ENCODE data around the gene PCNT. TPM values are rescaled to one million over a fixed set of nuclear protein-coding genes. Genes with fewer than 3 reads are reported as not detected.
A peak's percentile ranks its signal among the peaks of the same experiment; 100 is the strongest.
"Not testable (repeated sequence)": the region's sequence is repeated elsewhere in the genome, so short reads cannot be mapped to it uniquely, and the experiment has no call there.

Gene PCNT
- total RNA-seq, 3 donors from 2014 or later (not counting 1 experiment from before 2014, with no cell fraction given): 83.6 to 94.9 (median 84.0) TPM

DNA sequence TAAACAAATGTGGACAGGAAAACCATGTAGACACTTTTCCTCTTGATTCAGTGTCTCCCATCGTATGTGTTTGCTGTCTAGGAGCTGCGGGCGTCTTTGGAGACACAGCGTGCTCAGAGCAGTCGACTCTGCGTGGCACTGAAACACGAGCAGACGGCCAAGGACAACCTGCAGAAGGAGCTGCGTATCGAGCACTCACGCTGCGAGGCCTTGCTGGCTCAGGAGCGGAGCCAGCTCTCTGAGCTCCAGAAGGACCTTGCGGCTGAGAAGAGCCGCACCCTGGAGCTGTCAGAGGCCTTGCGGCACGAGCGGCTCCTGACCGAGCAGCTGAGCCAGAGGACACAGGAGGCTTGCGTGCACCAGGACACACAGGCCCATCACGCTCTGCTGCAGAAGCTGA is 107.5 kb downstream of the PCNT start:
- Histone ChIP-seq H3K27me3 (ENCODE audit: control insufficient read depth, insufficient read depth, low read length) (no peaks in the 10 kb centered on the region), H3K4me3 (ENCODE audit: low read length) (no peak overlapping the region), H3K9me3 (ENCODE audit: control insufficient read depth, insufficient read depth, low read length) (no peaks in the 10 kb centered on the region), H3K36me3 (ENCODE audit: control insufficient read depth, insufficient read depth, low read length) (peaks cover 48% of the 10 kb centered on the region), H3K27ac (ENCODE audit: low read length) (no peak overlapping the region), H3K4me1 (ENCODE audit: control insufficient read depth, insufficient read depth, low read length) (peaks cover 5% of the 10 kb centered on the region)
- TF ChIP-seq, protein P1, sequence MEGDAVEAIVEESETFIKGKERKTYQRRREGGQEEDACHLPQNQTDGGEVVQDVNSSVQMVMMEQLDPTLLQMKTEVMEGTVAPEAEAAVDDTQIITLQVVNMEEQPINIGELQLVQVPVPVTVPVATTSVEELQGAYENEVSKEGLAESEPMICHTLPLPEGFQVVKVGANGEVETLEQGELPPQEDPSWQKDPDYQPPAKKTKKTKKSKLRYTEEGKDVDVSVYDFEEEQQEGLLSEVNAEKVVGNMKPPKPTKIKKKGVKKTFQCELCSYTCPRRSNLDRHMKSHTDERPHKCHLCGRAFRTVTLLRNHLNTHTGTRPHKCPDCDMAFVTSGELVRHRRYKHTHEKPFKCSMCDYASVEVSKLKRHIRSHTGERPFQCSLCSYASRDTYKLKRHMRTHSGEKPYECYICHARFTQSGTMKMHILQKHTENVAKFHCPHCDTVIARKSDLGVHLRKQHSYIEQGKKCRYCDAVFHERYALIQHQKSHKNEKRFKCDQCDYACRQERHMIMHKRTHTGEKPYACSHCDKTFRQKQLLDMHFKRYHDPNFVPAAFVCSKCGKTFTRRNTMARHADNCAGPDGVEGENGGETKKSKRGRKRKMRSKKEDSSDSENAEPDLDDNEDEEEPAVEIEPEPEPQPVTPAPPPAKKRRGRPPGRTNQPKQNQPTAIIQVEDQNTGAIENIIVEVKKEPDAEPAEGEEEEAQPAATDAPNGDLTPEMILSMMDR (IDR thresholded peaks at IDR 0.05): no peak
- peaks cover 0 to 17% of the 10 kb centered on the region in 2 donors for H3K4me1 Mint-ChIP-seq
- DNase-seq (no peak), ATAC-seq (no peak)
- WGBS (ENCODE audit: insufficient coverage): 97% methylated on average over 21 of the region's 21 CpGs
- peak overlapping the region; percentile 9 for H3K4me3 Mint-ChIP-seq
- H3K27me3 Mint-ChIP-seq (ENCODE audit: low read depth in 2 of 2): no peaks in the 10 kb centered on the region
- intact Hi-C loops (cut with micrococcal nuclease): no loop called here
- peak overlapping the region in 1 of 2 donors; percentile 8 for H3K27ac Mint-ChIP-seq
- no peaks in the 10 kb centered on the region for H3K9me3 Mint-ChIP-seq
- H3K36me3 Mint-ChIP-seq: peaks cover 9% of the 10 kb centered on the region

GRCh38 chr21:46431884-46432488 is 108.0 kb downstream of the PCNT start:
- H3K4me3 Mint-ChIP-seq: peak overlapping the region; percentile 9
- WGBS (ENCODE audit: insufficient coverage): 77% methylated on average over 22 of the region's 22 CpGs
- no peaks in the 10 kb centered on the region for H3K27me3 ChIP-seq (ENCODE audit: control insufficient read depth, insufficient read depth, low read length)
- H3K36me3 ChIP-seq (ENCODE audit: control insufficient read depth, insufficient read depth, low read length): peaks cover 53% of the 10 kb centered on the region
- DNase-seq: peak in 1 of 2 donors; percentile 41
- no peak overlapping the region for H3K4me3 ChIP-seq (ENCODE audit: low read length)
- H3K4me1 Mint-ChIP-seq: peaks cover under 1 to 13% of the 10 kb centered on the region in 2 donors
- ATAC-seq: no peak
- H3K36me3 Mint-ChIP-seq: peaks cover 9% of the 10 kb centered on the region
- no peaks in the 10 kb centered on the region for H3K27me3 Mint-ChIP-seq (ENCODE audit: low read depth in 2 of 2)
- peaks cover 3% of the 10 kb centered on the region for H3K4me1 ChIP-seq (ENCODE audit: control insufficient read depth, insufficient read depth, low read length)
- peak overlapping the region in 1 of 2 donors; percentile 8 for H3K27ac Mint-ChIP-seq
- H3K27ac ChIP-seq (ENCODE audit: low read length): no peak overlapping the region
- no peaks in the 10 kb centered on the region for H3K9me3 Mint-ChIP-seq
- H3K9me3 ChIP-seq (ENCODE audit: control insufficient read depth, insufficient read depth, low read length): no peaks in the 10 kb centered on the region
- TF ChIP-seq, protein P1 (IDR thresholded peaks at IDR 0.05): no peak
- intact Hi-C loops (cut with micrococcal nuclease): no loop called here

DNA sequence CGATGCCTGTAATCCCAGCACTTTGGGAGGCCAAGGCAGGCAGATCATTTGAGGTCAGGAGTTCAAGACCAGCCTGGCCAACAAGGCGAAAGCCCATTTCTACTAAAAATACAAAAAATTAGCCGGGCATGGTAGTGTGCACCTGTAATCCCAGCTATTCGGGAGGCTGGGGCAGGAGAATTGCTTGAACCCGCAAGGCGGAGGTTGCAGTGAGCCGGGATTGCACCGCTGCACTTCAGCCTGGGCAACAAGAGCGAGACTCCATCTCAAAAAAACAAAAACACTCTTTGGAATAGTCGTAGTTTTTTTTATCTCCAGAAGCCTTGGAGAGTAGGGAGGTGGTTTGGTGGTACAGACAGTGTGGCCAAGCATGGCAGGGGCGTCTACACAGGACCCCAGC is 109.2 kb downstream of the PCNT start:
- H3K4me3 Mint-ChIP-seq; H3K36me3 Mint-ChIP-seq; H3K9me3 Mint-ChIP-seq; H3K27ac Mint-ChIP-seq; H3K27me3 Mint-ChIP-seq (ENCODE audit: low read depth in 2 of 2); H3K27ac ChIP-seq (ENCODE audit: low read length); H3K4me3 ChIP-seq (ENCODE audit: low read length); DNase-seq; H3K27me3 ChIP-seq (ENCODE audit: control insufficient read depth, insufficient read depth, low read length); H3K4me1 ChIP-seq (ENCODE audit: control insufficient read depth, insufficient read depth, low read length); H3K9me3 ChIP-seq (ENCODE audit: control insufficient read depth, insufficient read depth, low read length); ATAC-seq; intact Hi-C loops (cut with micrococcal nuclease): not testable (repeated sequence)
- H3K36me3 ChIP-seq (ENCODE audit: control insufficient read depth, insufficient read depth, low read length): peaks cover 52% of the 10 kb centered on the region
- 98% methylated on average over 9 of the region's 11 CpGs for WGBS (ENCODE audit: insufficient coverage)
- peaks cover 9 to 14% of the 10 kb centered on the region in 2 donors for H3K4me1 Mint-ChIP-seq

DNA sequence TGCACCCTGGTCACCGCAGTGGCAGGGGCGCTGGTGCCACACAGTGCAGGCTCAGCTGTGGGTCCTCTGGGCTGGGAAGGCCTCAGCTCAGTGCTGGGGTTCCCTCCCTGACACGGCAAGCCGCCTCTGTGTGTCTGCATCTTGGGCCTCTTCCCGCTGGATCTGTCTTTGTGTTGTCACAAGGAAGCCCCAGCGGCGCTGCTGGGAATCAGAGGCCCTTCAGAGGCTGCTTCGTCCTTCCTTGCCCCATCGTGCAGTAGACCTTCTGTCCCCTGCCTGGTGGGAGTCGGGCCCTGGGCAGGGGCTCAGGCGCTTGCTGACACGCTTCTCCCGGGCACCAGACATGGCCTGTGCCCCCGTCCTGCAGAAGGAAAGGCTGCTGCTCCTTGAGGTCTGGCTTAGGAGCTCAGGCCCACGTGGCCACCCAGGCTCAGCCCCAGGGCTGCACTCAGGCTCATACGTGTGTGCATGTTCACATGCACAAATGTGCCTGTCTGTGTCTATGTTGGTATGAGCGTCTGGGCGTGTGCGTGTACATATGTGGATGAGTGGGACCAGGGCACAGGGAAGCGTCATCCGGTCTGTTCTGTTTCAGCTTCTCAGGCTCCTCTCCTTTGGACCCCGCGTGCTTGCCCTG is 110.5 kb downstream of the PCNT start:
- H3K27ac Mint-ChIP-seq: no peak overlapping the region
- no peaks in the 10 kb centered on the region for H3K9me3 Mint-ChIP-seq
- H3K4me1 Mint-ChIP-seq: peaks cover 9 to 14% of the 10 kb centered on the region in 2 donors
- no peaks in the 10 kb centered on the region for H3K27me3 Mint-ChIP-seq (ENCODE audit: low read depth in 2 of 2)
- no peak overlapping the region for H3K4me3 Mint-ChIP-seq
- no peak overlapping the region for H3K27ac ChIP-seq (ENCODE audit: low read length)
- peaks cover 49% of the 10 kb centered on the region for H3K36me3 ChIP-seq (ENCODE audit: control insufficient read depth, insufficient read depth, low read length)
- TF ChIP-seq, protein P1 (IDR thresholded peaks at IDR 0.05): no peak
- intact Hi-C loops (cut with micrococcal nuclease): no loop called here
- peaks cover 9% of the 10 kb centered on the region for H3K4me1 ChIP-seq (ENCODE audit: control insufficient read depth, insufficient read depth, low read length)
- H3K27me3 ChIP-seq (ENCODE audit: control insufficient read depth, insufficient read depth, low read length): no peaks in the 10 kb centered on the region
- WGBS (ENCODE audit: insufficient coverage): 97% methylated on average over 23 of the region's 23 CpGs
- no peak overlapping the region for H3K4me3 ChIP-seq (ENCODE audit: low read length)
- no peak for ATAC-seq
- peaks cover 9% of the 10 kb centered on the region for H3K36me3 Mint-ChIP-seq
- DNase-seq: no peak
- no peaks in the 10 kb centered on the region for H3K9me3 ChIP-seq (ENCODE audit: control insufficient read depth, insufficient read depth, low read length)

Data from natural killer cell (primary cell).